PC-9 (cell line): Measurements from ENCODE around the gene DMWD.

ENCODE experiments used
- CTCF ChIP-seq: fragments of 200-600 bp; sonication (generic); conservative IDR thresholded peaks from 2 replicates; pipeline ENCODE4 v1.6.1; 2017; ENCODE audit warnings: mixed run types, antibody characterized with exemption, mild to moderate bottlenecking, moderate library complexity
- EZH2 ChIP-seq: fragments of 200-600 bp; sonication (generic); IDR thresholded peaks from 2 replicates; pipeline ENCODE4 v1.8.0; 2017; ENCODE audit warnings: antibody characterized with exemption, low read depth

- TF ChIP-seq CTCF = no peak
- no peak for TF ChIP-seq EZH2
These were observed 34.3 kb upstream of the DMWD start for GRCh38 chr19:45826934-45827333.
